Activated T-cell treated with anti-CD3 and anti-CD28 coated beads, Interleukin-2, amount 50 U/mL, for 48 hours (primary cell): ENCODE data around the gene GFM2.
"Not testable (repeated sequence)": the region's sequence is repeated elsewhere in the genome, so short reads cannot be mapped to it uniquely, and the experiment has no call there.

ENCODE experiments used
- DNase-seq, 2 experiments: peaks; one replicate each; pipeline ENCODE4 v3.0.0-alpha.2; 2020

The GFM2 gene

DNA sequence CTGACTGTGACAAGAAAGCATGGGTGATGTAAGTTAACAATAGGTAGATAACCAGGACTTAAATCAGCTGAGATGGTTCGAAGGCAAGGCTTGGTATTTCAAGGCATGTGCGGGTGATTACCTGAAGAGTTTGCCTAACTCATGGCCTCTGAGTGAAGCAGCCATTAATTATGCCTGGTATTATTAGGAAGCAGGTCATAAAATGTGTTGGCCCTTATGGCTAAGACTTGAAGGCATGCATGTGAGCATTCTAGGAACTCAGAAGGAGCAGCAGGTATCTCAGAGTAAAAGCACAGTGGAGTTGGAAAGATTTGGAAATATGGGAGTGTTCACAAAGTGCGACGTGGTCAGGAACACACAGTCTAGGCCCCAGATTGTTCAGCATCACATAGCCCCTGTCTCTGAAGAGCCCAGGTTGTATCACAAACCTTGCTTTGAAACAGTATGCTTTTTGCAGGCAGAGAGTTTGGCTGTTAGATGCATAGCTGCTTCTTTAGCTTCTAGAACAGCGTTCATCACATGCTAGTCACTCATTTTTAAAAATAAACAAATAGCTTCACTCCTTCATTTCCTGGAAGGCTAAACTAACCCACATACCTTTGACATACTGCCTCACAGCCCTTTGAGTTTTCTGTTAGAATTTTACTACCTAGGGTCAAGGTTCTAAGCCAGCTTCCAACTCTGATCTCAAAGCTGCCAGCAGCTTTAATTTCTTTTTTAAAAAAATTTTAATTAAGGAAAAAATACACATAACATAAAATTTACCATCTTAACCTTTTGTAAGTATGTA is 79.8 kb downstream of the GFM2 start:
- no peak for DNase-seq

GRCh38 chr5:74685979-74686631 is 80.8 kb downstream of the GFM2 start:
- DNase-seq, result peak in 1 of 2 experiments; percentile 25

GRCh38 chr5:74684900-74685851 is 81.7 kb downstream of the GFM2 start, which contains the start of gene HEXB:
Gene HEXB (plus strand): TSS chr5:74685233. CDS start chr5:74685261, 28 bp downstream.
- peak; percentile 89 to 92 for DNase-seq

DNA sequence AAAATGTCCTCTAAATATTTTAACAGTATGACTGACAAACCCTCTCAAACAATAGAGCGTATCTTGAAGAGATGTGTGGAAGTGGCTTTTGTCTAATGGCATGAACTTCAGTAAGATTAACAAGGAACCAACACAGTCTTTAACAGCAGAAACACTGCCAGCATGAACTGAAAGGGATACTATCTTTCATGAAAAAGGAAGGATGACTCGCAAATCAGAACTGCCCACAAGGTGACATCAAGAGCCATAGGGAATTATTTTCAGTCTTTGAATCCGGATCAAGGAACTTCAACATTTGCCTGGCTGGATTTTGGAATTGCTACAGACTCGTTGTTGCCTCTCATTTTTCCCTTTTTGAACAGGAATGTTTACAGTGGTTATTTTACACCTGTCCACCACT is 87.0 kb downstream of the GFM2 start:
- no peak for DNase-seq

DNA sequence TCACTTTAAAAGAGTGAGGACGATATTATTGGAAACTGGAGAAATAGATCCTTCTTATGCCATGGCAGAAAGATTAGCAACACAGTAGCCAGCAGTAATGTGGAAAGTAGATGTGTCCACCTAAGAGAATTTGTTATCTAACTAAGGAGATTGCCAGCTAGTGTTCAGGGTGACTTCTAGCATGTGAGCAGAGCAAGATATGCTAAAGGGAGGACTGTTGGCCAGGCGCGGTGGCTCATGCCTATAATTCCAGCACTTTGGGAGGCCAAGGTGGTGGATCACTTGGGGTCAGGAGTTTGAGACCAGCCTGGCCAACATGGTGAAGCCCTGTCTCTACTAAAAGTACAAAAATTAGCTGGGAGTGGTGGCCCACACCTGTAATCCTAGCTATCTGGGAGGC is 87.6 kb downstream of the GFM2 start:
- not testable (repeated sequence) for DNase-seq

GRCh38 chr5:74678123-74678522 is 88.8 kb downstream of the GFM2 start:
- not testable (repeated sequence) for DNase-seq

GRCh38 chr5:74676466-74676865 is 90.5 kb downstream of the GFM2 start:
- DNase-seq, result not testable (repeated sequence)

GRCh38 chr5:74673011-74673790 is 93.7 kb downstream of the GFM2 start:
- DNase-seq, result no peak

DNA sequence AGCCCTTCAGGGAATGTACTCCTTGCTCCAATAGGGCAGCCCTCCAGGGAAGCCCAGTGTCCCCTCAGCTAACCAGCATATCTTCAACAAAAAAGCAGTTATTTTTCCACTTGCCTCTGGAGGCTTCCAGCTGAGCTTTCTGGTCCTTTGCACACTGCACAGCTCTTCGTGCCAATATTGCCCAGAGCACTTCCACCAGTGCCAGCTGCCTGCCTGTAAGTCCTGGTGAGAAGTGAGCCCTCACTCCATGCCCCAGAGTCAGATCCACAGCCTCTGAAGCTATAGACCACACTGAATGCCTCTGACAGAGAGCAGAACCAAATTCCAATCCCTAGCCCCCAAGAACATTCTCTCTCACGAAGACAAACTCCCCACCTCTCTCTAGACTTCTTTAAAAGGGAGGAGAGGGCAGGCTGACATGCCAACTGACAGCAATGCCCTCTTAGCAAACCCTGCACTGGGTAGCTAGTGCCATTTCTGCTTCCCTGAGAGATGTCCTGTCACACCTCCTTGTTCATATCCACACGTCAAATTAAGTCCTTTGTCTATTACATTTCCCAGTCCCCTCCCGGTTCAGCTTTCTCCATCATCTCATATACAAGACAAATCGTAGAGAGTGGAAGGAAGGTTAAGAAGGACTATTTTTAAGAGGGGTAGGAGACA is 94.6 kb downstream of the GFM2 start:
- no peak for DNase-seq
